B cell (primary cell): Measurements from ENCODE around the gene HOXD9. TPM values are rescaled to one million over a fixed set of nuclear protein-coding genes. Genes with fewer than 3 reads are reported as not detected.

ENCODE experiments used
- ATAC-seq: fragments of 200-7000 bp; cut with Tn5 transposase; one replicate; pipeline ENCODE4 v1.10.0; 2021; ENCODE audit warnings: low read depth, mild to moderate bottlenecking, moderate number of reproducible peaks, moderate library complexity
- CTCF ChIA-PET: fragments of 350-600 bp; sonication (Branson Sonifier 250); formaldehyde crosslinking; loops from one replicate; lab custom pipeline; 2021; ENCODE audit warnings: antibody characterized with exemption, inconsistent platforms; lab: Charles Lee
- POLR2A ChIA-PET: fragments of 350-600 bp; sonication (Branson Sonifier 250); formaldehyde crosslinking; loops from one replicate; lab custom pipeline; 2021; ENCODE audit warnings: antibody characterized with exemption; lab: Charles Lee
- DNase-seq: peaks from one replicate; pipeline ENCODE4 v3.0.0; 2013
- H2AFZ ChIP-seq: 2 replicates; pipeline ENCODE4 v1.6.1; 2012; ENCODE audit warnings: mild to moderate bottlenecking, low read depth, low read length; ENCODE audit not compliant: insufficient read depth, poor library complexity, severe bottlenecking
- H3K27ac ChIP-seq, 2 donors: 1 replicate in 1 of 2; 2 replicates in 1 of 2; pipeline ENCODE4 v1.5.1; 2012 to 2013; ENCODE audit warnings: low read length in 2 of 2, mild to moderate bottlenecking in 2 of 2, moderate library complexity in 1 of 2
- H3K27me3 ChIP-seq, 4 experiments: fragments of 200-600 bp in 1 of 4; sonication (generic) in 1 of 4; replicated peaks in 1 of 4; 1 replicate in 2 of 4; 2 replicates in 2 of 4; pipeline versions ENCODE4 v1.6.1 to v1.7.0; 2013 to 2016; ENCODE audit warnings: low read length in 3 of 4, mild to moderate bottlenecking in 2 of 4, mixed read lengths in 1 of 4, moderate library complexity in 1 of 4; ENCODE audit not compliant: insufficient read depth in 4 of 4, control insufficient read depth in 3 of 4; ENCODE audit errors: control extremely low read depth in 1 of 4
- H3K36me3 ChIP-seq, 2 experiments: replicated peaks in 1 of 2; 1 replicate in 1 of 2; 2 replicates in 1 of 2; pipeline versions ENCODE4 v1.6.1 to v1.7.1; 2013; ENCODE audit warnings: low read length in 1 of 2; ENCODE audit not compliant: insufficient read depth in 2 of 2, control insufficient read depth in 1 of 2; ENCODE audit errors: control extremely low read depth in 1 of 2, extremely low read depth in 1 of 2
- H3K4me1 ChIP-seq, 2 donors: fragments of 200-600 bp in 1 of 2; sonication (generic) in 1 of 2; 1 replicate in 1 of 2; 2 replicates in 1 of 2; pipeline versions ENCODE4 v1.5.1 to v1.6.1; 2013 to 2017; ENCODE audit warnings: low read length in 2 of 2; ENCODE audit not compliant: control insufficient read depth in 2 of 2, insufficient read depth in 2 of 2
- H3K4me2 ChIP-seq: replicated peaks from 2 replicates; pipeline ENCODE3; 2012; ENCODE audit warnings: mild to moderate bottlenecking, low read depth, low read length; ENCODE audit not compliant: poor library complexity, severe bottlenecking
- H3K4me3 ChIP-seq, 5 experiments: fragments of 200-600 bp in 1 of 5; sonication (generic) in 1 of 5; 1 replicate in 3 of 5; 2 replicates in 2 of 5; pipeline versions ENCODE4 v1.5.1 to v1.7.0; 2011 to 2016; ENCODE audit warnings: low read length in 4 of 5, mild to moderate bottlenecking in 4 of 5, low read depth in 2 of 5, control low read depth in 1 of 5, moderate library complexity in 1 of 5; ENCODE audit not compliant: insufficient read depth in 1 of 5; ENCODE audit errors: control extremely low read depth in 1 of 5, extremely low read depth in 1 of 5
- H3K79me2 ChIP-seq: fragments of 200-600 bp; sonication (generic); one replicate; pipeline ENCODE4 v1.6.0; 2016; ENCODE audit warnings: low read length; ENCODE audit not compliant: control insufficient read depth, insufficient read depth
- H3K9ac ChIP-seq: fragments of 200-600 bp; sonication (generic); 2 replicates; pipeline ENCODE4 v1.6.1; 2017; ENCODE audit warnings: mild to moderate bottlenecking, low read length, moderate library complexity
- H3K9me3 ChIP-seq, 3 donors: one replicate each; pipeline versions ENCODE4 v1.6.1 to v1.7.1; 2013; ENCODE audit warnings: low read length in 2 of 3; ENCODE audit not compliant: control insufficient read depth in 2 of 3, insufficient read depth in 1 of 3; ENCODE audit errors: control extremely low read depth in 1 of 3
- H4K20me1 ChIP-seq: 2 replicates; pipeline ENCODE4 v1.6.0; 2012; ENCODE audit warnings: mild to moderate bottlenecking, low read length; ENCODE audit not compliant: insufficient read depth, control insufficient read depth, poor library complexity, severe bottlenecking
- H3K27ac Mint-ChIP-seq: one replicate; pipeline ENCODE4 v1.8.0; 2021; ENCODE audit warnings: mixed read lengths
- H3K27me3 Mint-ChIP-seq: one replicate; pipeline ENCODE4 v1.8.0; 2021; ENCODE audit warnings: mixed read lengths
- H3K4me1 Mint-ChIP-seq: one replicate; pipeline ENCODE4 v1.8.0; 2021; ENCODE audit warnings: mixed read lengths
- H3K4me3 Mint-ChIP-seq: one replicate; pipeline ENCODE4 v1.8.0; 2021; ENCODE audit warnings: mixed read lengths
- H3K9me3 Mint-ChIP-seq: one replicate; pipeline ENCODE4 v1.8.0; 2022; ENCODE audit warnings: mixed read lengths; ENCODE audit not compliant: insufficient read depth
- EZH2 ChIP-seq: IDR thresholded peaks from 2 replicates; pipeline ENCODE4 v1.6.1; 2012; ENCODE audit warnings: borderline replicate concordance, low read depth, mild to moderate bottlenecking, moderate library complexity, low read length; ENCODE audit not compliant: insufficient read depth, poor library complexity, severe bottlenecking
- WGBS: methylation state at CpG from one replicate; pipeline ENCODE4 v1.1.5; 2013; ENCODE audit warnings: missing lambda C conversion rate; ENCODE audit not compliant: insufficient coverage; 5-methylcytosine and 5-hydroxymethylcytosine counted together
- intact Hi-C: fragments of 100-400 bp; cut with micrococcal nuclease; formaldehyde crosslinking; loops from one replicate; pipeline ENCODE4 v1.10.0; 2022
- polyA plus RNA-seq: library from polyadenylated mRNA; depleted of rRNA; stranded (reverse); fragments of >200 nt; gene quantifications from 2 replicates; pipeline ENCODE4 v1.2.3, GENCODE V29; 2012
- total RNA-seq, 2 donors: library from RNA; stranded (reverse); fragments of 120-200 nt in 1 of 2; gene quantifications; 1 replicate in 1 of 2; 2 replicates in 1 of 2; pipeline versions ENCODE4 v1.2.3 to v1.2.4, GENCODE V29; 2013 to 2022
- TF ChIP-seq, protein P1 (sequence below): fragments of 200-600 bp; IDR thresholded peaks from one replicate; pipeline ENCODE4 v1.8.0; 2022; ENCODE audit warnings: antibody characterized with exemption, mild to moderate bottlenecking

HOXD9 gene
- total and polyA plus RNA-seq, 2 donors (not counting 1 experiment from before 2014, with no cell fraction given): not detected

DNA sequence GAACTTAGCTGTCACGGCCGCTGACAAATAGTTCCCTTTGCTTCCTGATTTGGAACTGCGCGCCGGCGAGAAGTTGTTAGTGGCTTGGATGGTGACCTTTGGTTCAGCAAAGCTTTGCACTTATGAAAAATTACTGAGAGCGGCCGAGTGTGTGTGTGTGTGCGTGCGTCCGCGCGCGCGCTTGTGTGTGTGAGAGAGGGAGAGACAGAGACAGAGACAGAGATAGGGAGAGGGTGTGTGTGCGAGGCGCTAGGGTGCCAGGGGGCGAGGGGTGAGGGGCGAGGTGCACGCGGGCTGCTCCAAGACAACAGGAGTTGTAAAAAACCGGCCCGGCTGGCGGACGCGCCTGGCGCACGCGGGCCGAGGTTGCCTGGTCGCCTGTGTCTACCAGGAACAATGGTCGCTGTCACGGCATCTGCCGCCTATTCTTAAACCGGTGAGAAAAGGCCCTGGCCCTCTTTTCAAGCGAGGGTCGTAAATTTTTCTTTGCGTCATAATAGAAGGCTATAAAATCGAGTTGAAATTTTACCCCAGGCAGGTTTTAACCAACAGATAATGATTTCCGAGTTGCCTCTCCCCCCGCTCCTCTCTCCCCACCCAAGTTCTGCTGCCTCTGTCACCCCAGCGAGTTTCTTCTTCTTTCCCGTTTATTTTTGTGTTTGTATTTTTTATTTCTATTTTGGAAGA is 35.1 kb downstream of the HOXD9 start:
- DNase-seq (peak; percentile 31), ATAC-seq (no peak)
- Mint-ChIP-seq H3K27ac (no peak overlapping the region), H3K4me1 (peaks cover 3% of the 10 kb centered on the region), H3K9me3 (peaks cover 2% of the 10 kb centered on the region), H3K4me3 (peak overlapping the region; percentile 41), H3K27me3 (peaks cover 68% of the 10 kb centered on the region)
- no peaks in the 10 kb centered on the region for H3K79me2 ChIP-seq
- no peak for TF ChIP-seq EZH2
- TF ChIP-seq, protein P1, sequence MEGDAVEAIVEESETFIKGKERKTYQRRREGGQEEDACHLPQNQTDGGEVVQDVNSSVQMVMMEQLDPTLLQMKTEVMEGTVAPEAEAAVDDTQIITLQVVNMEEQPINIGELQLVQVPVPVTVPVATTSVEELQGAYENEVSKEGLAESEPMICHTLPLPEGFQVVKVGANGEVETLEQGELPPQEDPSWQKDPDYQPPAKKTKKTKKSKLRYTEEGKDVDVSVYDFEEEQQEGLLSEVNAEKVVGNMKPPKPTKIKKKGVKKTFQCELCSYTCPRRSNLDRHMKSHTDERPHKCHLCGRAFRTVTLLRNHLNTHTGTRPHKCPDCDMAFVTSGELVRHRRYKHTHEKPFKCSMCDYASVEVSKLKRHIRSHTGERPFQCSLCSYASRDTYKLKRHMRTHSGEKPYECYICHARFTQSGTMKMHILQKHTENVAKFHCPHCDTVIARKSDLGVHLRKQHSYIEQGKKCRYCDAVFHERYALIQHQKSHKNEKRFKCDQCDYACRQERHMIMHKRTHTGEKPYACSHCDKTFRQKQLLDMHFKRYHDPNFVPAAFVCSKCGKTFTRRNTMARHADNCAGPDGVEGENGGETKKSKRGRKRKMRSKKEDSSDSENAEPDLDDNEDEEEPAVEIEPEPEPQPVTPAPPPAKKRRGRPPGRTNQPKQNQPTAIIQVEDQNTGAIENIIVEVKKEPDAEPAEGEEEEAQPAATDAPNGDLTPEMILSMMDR: no peak
- no peak overlapping the region for H2AFZ ChIP-seq
- no peak overlapping the region for H3K4me3 ChIP-seq
- peaks cover 0 to 86% (median 48%) of the 10 kb centered on the region in 4 experiments for H3K27me3 ChIP-seq
- ChIA-PET POLR2A (no interaction called here), CTCF (interaction anchor here (1.6 kb wide), 1 partner anchor 60 kb away, joined by 3 read pairs; no protein-coding TSS in a partner anchor)
- H3K9me3 ChIP-seq: peaks cover 0 to 46% (median 0%) of the 10 kb centered on the region in 3 donors
- H3K27ac ChIP-seq: no peak overlapping the region
- H3K9ac ChIP-seq: no peak overlapping the region
- H3K4me1 ChIP-seq: peaks cover 8 to 14% of the 10 kb centered on the region in 2 donors
- no peaks in the 10 kb centered on the region for H4K20me1 ChIP-seq
- no peaks in the 10 kb centered on the region for H3K36me3 ChIP-seq
- intact Hi-C loops: no loop called here
- 13% methylated on average over 39 of the region's 43 CpGs for WGBS
- H3K4me2 ChIP-seq: peak overlapping the region; percentile 30

DNA sequence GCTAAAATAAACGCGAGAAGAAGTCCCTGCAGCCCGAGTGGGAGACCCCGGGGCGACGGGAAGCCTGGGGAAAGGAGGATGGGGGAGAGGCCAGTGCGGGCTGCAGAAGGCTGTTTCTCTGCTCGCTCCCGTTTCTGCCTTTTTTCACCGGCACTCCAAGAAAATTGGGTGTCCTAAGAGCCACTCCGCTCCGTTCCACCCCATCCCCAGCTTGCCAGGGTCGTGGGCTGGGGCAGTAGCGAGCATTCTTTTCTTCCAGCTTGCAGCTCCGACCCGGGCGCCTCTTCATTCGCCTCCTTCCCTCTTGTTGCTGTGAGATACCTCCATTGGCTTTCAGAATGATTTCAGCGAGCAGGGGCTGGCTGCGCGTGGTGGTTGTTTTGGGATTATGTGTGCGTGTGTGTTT is 35.7 kb downstream of the HOXD9 start:
- H3K4me3 Mint-ChIP-seq: no peak overlapping the region

More for the DNA sequence above, 35.7 kb downstream of the HOXD9 start:
- ChIA-PET CTCF (no interaction called here), POLR2A (no interaction called here)
- Mint-ChIP-seq H3K27ac (no peak overlapping the region), H3K4me1 (peaks cover 3% of the 10 kb centered on the region), H3K27me3 (peaks cover 67% of the 10 kb centered on the region), H3K9me3 (peaks cover 2% of the 10 kb centered on the region)
- no peaks in the 10 kb centered on the region for H4K20me1 ChIP-seq
- DNase-seq: peak; percentile 17
- peaks cover 0 to 51% (median 0%) of the 10 kb centered on the region in 3 donors for H3K9me3 ChIP-seq
- no peak overlapping the region for H3K4me3 ChIP-seq
- H2AFZ ChIP-seq: no peak overlapping the region
- no peak overlapping the region for H3K27ac ChIP-seq
- TF ChIP-seq, protein P1: no peak
- no peak for TF ChIP-seq EZH2
- WGBS: 12% methylated on average over 16 of the region's 22 CpGs
- H3K4me1 ChIP-seq: peaks cover 8 to 14% of the 10 kb centered on the region in 2 donors
- intact Hi-C loops: no loop called here
- no peaks in the 10 kb centered on the region for H3K79me2 ChIP-seq
- no peaks in the 10 kb centered on the region for H3K36me3 ChIP-seq
- ATAC-seq: no peak
- no peak overlapping the region for H3K9ac ChIP-seq
- H3K4me2 ChIP-seq: no peak overlapping the region
- H3K27me3 ChIP-seq: peaks cover 0 to 87% (median 51%) of the 10 kb centered on the region in 4 experiments
